Stimulated activated CD4-positive, alpha-beta T cell treated with anti-CD3 and anti-CD28 coated beads, Interleukin-4, amount 100 ng/mL, for 1 hour (primary cell): ENCODE data around the gene FAM9B.
"Not testable (repeated sequence)": the region's sequence is repeated elsewhere in the genome, so short reads cannot be mapped to it uniquely, and the experiment has no call there.

Experiments used
- DNase-seq: peaks from one replicate; pipeline ENCODE4 v3.0.0-alpha.2; 2020

The FAM9B gene

DNA sequence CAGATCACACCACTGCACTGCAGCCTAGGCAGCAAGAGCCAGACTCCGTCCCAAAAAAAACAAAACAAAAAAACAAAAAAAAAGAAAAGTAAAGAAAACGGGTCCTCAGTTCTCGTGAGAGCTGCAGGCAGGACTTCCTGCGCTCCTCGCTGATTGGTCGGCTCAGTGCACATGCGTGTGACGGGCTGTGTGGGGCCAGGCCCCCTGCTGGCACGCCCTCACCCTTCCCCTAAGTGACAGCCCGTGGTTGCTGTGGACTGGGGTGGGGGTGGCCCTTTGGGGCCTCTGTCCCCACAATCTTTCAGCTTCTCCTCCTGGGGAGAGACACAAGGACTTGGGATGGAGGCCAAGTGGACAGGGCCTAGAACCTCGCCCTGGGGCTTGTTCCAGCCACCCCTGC is at the start of gene FAM9B:
Gene FAM9B (minus strand): TSS at position 139 of the 400 bp plus-strand sequence. CDS start 1,141 bp downstream, outside the sequence.
- no peak for DNase-seq

DNA sequence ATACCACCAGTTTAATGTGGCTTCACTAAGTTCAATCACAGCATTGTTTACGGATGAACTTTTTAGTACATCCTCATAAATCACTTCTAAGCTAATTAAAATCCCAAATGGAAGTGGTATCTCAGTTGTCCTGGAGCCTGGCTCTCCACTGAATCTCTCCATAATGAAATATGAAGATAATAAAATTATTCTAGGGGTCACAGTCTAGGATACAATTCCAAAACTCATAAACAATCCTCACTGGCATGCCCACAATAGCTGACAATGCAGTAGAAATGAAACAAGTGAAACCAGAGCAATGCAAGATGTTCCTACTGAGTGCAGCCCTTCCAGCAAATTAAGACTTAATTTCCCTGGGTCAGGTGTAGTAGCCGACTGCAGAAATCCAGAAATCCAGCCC is 47.3 kb upstream of the FAM9B start:
- DNase-seq: no peak

GRCh38 chrX:9074326-9074725 is 40.4 kb upstream of the FAM9B start:
- no peak for DNase-seq

- no peak for DNase-seq
Observed at GRCh38 chrX:9072281-9072680, 38.4 kb upstream of the FAM9B start.

DNA sequence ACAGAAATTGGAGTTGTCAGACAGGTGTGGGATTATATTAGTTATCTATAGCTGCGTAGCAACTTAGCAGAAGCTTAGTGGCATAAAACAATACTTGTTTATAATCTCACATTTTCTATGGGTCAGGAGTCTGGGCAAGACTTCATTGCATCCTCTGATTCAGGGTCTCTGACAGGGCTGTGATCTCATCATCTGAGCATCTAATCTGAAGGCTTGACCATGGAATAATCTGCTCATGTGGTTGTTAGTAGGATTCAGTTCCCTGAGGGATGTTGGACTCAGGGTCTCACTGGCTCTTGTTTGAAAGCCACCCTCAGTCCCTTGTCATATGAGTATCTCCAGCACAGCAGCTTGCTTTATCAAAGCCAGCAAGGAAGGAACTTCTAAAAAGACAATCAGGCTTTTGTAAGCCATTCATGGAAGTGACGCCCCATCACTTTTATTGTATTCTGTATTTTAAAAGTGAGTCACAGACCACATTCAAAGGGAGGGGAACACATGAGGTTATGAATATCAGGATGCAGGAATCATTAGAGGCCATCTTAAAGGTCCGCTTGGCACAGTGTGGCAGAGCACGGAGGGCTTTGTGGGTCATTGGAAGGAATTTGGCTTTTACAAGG is 37.2 kb upstream of the FAM9B start:
- no peak for DNase-seq

- no peak for DNase-seq
Observed at GRCh38 chrX:9069573-9069972, 35.6 kb upstream of the FAM9B start.

- DNase-seq: no peak
Observed at GRCh38 chrX:9064694-9065093, 30.8 kb upstream of the FAM9B start.

GRCh38 chrX:9062641-9063040 is 28.7 kb upstream of the FAM9B start:
- DNase-seq: no peak

DNA sequence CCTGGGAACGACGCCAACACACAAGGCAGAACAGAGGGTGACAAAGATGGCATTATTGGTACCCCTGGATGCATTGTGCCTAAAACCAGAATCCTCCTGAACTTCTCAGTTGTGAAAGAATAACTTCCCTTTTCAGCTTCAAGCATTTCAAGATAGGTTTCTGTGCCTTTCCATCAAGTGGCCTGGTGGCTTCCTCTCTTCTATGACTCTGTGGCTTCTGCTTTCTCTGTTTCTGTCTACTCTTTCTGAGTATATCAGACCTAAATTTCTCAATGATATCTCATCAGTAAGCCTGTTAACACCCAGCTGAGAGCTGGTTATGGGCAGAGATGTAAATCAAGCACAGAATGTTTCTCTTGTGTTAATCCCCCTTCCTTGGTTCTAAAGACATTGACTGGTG is 21.4 kb upstream of the FAM9B start:
- no peak for DNase-seq

- DNase-seq: no peak
Observed at GRCh38 chrX:9052081-9052480, 18.2 kb upstream of the FAM9B start.

- DNase-seq: no peak
Observed at GRCh38 chrX:9050331-9050730, 16.4 kb upstream of the FAM9B start.

DNA sequence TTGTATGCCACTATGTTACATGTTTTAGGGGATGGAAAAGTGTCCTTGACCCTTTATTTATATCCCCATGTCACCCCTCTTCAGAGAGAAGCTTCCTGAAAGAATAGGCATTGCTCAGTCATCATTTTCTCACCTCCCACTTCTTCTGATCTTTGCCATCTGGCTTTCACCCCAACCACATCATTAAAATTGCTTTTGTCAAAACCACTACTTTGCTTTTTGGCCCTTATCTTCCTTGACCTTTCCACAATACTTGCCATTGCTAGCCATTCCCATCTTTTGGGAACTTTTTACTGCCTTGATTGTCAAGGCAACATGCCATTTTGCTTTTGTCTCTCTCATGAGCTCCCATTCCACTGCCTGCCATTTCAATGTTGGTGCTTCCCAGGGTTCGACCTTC is 14.9 kb upstream of the FAM9B start:
- no peak for DNase-seq

- no peak for DNase-seq
Observed at GRCh38 chrX:9038244-9038643, 4.3 kb upstream of the FAM9B start.

DNA sequence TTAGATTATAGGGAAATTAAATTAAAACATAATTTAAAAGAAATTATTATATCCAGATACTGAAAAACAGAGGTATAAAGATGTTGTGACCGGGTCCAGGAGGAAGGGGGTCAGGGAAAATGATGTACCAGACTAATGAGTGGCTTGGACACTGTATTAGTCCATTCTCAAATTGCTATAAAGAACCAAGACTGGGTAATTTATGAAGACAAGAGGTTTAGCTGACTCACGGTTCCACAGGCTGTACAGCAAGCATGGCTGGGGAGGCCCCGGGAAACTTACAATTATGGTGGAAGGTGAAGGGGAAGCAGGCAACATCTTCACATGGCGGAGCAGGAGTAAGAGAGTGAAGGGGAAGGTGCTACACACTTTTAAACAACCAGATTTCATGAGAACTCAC is 3.4 kb upstream of the FAM9B start:
- DNase-seq: no peak

- no peak for DNase-seq
Observed at GRCh38 chrX:9033586-9033985, 341 bp downstream of the FAM9B start.

DNA sequence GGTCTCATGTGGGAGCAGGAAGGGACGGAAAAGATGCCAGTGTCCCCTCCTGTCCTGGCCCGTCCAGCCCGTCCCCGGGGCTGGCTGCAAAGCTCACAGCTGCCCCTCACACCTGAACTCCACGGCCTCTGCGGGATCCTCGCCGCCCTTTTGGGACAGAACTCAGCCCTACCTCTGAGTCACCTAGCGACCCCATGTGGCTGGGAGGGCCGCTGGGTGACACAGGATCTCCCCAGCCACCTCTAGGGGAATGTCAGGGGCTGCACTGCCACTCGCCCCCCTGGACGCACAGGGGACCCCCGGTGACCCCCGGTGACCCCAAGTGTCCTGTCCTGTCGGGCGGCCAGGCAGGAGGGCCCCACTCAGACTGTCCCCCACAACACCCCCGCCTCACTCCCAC is 748 bp downstream of the FAM9B start:
- no peak for DNase-seq

DNA sequence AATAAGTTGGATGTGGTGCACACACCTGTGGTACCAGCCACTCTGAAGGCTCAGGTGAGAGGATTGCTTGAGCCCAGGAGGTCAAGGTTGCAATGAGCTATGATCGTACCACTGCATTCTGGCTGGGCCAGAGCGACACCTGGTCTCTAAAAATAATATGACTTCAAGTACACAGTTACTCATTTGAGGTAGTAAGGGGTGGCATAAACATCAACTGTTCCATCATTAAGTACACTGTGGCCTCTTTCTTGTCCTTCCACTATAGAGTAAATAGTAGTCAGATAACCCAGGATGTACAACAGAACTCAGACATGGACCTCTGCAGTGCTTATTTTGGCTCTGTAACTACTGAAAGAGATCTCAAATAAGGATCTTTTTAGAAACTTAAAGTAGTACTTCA is 10.6 kb downstream of the FAM9B start:
- no peak for DNase-seq

DNA sequence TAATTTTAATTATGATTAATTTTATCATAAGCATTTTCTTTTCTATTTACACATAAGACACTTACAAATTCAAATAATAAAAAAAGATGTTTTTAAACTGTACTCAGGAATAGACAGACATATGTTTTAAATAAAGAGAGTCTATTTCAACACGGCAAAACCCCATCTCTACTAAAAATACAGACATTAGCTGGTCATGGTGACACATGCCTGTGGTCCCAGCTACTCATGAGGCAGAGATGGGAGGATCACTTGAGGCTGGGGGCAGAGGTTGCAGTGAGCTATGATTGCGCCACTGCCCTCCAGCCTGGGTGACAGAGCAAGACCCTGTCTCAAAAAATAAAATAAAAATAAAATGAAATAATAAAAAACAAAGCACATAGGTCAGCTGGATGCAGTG is 14.8 kb downstream of the FAM9B start:
- DNase-seq: no peak

DNA sequence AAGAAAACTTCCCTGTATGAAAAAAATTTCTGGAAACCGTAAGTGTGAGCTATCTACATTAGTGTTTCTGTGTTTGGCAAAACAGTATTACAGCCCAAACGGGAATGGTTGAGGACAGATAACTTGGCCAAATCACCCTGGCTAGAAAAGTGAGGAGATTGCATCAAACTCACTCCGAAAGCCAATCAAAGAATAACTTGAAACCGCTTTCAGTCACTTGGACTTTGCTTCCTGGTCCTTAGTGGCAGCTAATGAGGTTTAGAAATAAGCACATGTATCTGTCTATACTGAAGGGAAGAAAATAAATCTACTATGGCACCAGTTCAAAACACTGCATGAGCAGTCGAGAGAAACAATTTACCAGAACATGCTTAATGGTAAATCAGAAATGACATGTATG is 15.6 kb downstream of the FAM9B start:
- DNase-seq: not testable (repeated sequence)

DNA sequence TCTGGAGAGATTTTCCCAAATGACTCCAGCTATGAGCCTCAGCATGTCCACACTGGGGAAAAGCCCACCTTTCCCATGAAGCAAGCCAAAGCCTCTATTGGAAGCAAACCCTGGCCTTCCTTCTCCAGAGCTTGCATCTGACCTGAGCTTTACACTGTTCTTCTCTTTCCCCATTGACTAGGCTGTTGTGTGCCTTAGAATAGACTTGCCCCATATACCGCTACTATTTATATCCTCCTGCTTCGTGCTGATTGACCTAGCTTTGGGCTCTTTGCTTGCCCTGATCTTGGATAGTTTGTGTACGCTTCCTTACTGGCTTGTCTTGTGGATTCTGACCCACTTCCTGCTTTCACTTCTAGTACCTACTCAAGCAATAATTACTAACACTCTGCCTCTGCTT is 30.9 kb downstream of the FAM9B start:
- DNase-seq: no peak

DNA sequence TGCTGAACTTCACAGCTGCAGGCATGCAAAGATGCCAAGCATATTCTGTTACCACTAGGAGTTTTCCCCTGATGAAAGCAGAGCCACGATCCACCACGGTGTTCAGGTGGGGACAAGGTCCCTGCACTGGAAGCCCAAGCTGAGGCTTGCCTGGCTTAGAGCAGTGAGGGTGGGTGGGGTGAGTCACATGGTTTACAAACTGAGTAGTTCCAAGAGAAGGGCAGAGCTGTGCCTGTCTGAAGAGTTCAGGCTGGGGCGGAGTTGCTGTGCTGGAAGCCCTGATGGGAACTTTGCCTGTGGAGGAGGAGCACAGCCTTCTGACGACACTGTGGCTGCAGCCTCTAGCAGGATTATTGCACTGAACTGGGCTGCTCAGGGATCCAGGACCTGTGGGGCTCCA is 45.5 kb downstream of the FAM9B start:
- peak; percentile 32 for DNase-seq

- no peak for DNase-seq
Observed at GRCh38 chrX:8987672-8988250, 46.2 kb downstream of the FAM9B start.

GRCh38 chrX:8984231-8984630 is 49.7 kb downstream of the FAM9B start:
- DNase-seq: no peak

DNA sequence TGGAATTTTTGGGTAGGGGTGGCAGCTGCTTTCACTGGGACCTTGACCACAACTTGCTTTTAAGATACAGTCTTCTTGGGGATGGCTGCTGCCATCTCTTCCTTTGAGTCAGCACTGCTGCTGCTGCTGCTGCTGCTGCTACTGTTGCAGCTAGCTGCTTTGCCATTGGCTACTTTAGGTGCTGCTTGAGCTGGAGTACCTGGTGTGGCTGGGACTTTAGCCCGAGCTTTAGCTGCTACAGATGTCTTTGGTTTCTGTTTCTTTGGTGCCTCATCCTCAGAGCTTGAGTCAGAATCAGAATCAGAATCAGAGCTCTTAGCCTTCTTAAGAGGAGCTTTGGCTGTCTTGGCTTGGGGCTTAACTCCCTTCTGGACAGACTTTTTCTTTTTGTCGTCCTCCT is 52.2 kb downstream of the FAM9B start:
- DNase-seq: no peak

- no peak for DNase-seq
Observed at GRCh38 chrX:8980756-8981155, 53.2 kb downstream of the FAM9B start.
